Measurements from ENCODE around the gene EPGN.

Gene EPGN

DNA sequence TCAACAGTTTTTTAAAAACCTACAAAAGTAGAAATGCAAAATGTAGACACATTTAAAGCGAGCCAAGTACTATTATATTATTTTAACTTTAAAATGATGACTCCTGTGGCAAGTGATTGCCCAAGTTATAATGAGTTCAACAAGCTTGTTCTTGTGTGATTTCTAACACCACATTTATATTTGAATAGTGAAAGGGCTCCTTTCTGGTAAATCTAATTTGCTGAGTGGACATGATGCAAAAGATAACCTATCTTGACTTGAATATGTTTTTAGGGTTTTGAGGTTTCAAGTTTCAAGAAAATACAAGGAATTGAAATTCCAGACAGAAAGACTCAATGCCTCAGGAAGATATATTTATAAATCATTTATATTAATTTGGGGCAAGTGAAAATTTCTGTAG is 1.1 kb upstream of the EPGN start:
- DNase-seq (ENCODE audit: low read depth in 2 of 3, low spot score in 1 of 3) = no peak

DNA sequence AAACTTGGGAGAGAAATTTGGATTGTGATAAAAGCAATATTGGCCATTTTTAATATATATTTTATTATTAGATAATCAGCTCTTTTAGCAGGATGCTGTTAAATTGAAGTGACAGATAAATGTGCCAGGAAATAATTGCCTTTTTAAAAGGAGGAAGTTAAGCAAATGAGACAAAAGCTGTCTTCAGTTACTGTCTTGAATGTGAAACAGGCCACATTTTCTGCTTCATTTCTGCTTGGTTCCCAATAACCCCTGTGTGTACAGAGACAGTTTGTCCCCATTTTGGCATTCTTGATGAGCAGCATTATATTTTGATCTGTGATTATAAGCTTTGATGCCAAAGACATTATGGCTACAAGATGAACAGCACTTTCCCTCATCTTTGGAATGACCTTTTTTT is 953 bp downstream of the EPGN start:
- DNase-seq (ENCODE audit: low read depth in 2 of 3, low spot score in 1 of 3) = no peak

DNA sequence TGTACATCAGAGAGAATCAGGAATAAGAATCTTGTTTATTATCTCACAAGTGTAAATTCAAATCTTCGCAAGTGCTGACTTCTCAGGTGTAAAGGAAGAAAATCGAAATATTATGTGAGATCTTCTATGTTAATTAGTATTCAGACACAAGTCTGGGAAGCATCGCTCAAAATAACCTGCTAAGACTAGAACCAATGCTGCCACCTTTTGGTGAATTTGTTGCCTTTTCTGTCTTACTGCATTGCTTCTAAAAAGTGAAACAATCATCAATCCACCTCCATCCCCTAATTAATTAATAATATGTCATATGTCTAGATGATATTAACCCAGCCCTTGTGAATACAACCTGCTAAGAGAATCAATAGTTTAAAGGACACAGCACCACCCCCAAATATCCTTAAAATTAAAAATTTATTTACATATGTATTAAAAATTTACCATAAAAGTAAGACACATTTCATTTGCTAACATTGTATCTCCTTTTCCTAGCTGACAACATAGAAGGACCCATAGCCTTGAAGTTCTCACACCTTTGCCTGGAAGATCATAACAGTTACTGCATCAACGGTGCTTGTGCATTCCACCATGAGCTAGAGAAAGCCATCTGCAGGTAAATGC is 3.5 kb downstream of the EPGN start:
- DNase-seq (ENCODE audit: low read depth in 2 of 3, low spot score in 1 of 3) = peak in 1 of 3 donors; percentile 34

DNA sequence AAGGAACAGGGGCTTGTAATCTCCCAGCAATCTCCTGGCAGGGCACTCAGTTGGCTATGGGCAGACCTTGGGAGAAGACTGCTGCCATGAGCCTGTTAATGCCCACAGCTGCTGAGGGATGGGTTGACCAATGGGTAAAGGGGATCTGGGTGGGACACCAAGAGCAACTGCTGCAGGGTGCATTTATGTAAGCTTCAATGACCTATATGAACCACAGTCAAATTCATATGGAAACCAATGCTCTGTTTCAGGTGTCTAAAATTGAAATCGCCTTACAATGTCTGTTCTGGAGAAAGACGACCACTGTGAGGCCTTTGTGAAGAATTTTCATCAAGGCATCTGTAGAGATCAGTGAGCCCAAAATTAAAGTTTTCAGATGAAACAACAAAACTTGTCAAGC is 6.1 kb downstream of the EPGN start:
- DNase-seq (ENCODE audit: low read depth in 2 of 3, low spot score in 1 of 3) = no peak

DNA sequence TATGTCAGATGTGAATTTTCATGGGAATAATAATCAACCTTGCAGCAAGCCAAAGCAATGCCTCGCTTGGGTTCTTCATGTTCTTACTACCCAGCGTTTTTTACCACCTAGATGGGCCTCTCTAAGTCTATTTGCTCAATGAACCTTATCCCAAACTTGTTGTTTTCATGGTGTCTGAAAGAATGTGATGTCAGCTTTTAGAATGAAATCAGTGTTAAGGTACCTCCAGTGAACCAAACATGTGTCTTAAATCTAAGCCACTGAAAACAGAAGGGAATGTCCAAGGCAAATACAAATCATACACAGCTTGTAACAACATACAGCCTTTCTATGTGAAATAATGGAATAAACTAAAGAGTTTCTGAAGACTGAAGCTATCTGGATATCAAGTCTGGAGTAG is 6.7 kb downstream of the EPGN start:
- no peak for DNase-seq (ENCODE audit: low read depth in 2 of 3, low spot score in 1 of 3)

DNA sequence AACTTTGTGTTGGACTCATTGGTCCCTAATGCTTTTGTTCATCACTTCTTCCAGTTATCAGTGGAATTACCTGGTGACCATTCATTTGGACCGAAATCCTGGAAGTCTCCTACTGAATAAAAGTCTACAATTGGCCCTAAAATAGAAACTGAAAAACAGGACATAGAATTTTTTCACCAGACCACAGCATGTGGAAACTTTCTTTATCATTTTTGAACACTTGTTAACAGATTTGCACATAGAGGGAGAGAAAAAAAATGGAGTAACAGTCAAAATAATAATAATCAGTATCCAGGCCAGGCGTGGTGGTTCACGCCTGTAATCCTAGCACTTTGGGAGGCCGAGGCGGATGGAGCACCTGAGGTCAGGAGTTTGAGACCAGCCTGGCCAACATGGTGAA is 7.1 kb downstream of the EPGN start:
- no peak for DNase-seq (ENCODE audit: low read depth in 2 of 3, low spot score in 1 of 3)

DNA sequence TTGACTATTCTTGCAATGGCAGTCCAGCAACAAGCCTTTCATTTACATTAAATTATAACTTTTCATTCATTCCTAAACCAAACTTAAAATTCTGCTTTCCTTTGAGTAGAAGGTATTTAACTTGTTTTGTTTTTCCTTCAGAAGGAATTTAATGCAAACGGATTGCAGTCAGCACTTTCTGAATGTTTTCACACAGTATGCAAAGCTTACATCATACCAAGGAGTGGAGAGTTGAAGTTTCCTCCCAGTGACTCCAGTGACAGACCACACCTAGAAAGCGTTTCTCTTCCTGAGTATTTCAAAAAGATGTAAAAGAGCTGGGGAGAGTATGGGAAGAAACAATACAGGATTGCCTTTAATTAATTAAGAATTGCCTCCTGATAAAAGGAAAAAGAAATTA is 8.1 kb downstream of the EPGN start:
- no peak for DNase-seq (ENCODE audit: low read depth in 2 of 3, low spot score in 1 of 3)

DNA sequence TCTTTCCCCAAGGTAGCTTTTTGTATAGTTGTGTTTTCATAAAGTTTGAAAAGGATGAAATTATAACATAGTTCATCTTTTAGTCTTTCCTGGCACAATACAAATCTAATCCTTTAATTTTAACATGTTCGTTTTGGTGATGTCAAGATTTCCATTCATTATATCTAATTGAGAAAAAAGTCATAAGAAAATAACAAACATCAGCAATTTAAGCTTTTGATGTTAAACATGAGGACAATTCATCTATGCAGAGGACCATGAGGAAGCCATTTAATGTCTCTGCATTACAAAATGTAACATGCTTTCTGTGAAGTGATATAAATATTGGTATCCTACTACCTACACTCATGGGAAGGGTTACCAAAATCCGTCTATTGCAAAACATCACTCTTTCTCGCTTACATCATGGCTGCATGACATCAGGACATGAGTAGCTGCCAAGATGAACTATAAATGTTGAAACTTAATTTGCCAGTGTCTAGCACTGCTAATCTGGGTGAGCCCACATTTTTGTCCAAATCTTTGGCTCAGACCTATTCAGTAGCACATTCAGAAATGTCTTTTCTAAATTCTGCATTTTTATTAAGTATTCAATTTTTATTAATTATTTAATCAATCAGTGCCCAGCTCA is 9.5 kb downstream of the EPGN start:
- DNase-seq (ENCODE audit: low read depth in 2 of 3, low spot score in 1 of 3) = no peak

DNA sequence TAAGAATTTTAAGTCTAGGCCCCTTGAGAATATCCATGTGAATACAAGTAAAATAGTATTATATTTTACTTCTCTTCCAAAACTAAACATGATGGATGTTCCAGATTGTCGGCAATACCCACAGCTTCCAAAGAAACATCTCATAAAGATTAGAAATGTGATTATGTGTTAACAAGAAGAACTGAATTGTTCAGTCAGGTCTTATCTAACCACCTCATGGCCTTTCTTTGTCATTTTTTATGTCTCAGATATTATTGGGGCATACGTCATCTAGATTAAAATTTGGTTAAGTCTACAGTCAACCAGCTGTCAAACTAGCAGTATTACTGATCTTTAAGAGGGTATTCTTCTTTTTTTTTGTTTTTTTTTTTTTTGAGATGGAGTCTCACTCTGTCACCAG is 10.0 kb downstream of the EPGN start:
- no peak for DNase-seq (ENCODE audit: low read depth in 2 of 3, low spot score in 1 of 3)

DNA sequence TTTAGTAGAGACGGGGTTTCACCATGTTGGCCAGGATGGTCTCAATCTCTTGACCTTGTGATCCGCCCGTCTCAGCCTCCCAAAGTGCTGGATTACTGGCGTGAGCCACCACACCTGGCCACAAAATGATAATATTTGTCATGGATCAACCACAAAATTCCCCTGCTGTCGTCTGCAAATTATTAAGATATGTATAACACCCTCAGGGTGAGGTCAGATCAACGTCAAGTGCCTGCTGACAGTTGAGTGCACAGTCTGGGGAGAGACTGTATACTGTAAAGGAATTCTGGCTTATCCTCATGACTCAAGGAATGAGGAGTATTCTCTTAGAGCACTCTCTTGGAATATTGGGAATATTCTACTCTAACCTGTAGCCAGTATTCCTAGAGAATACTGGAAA is 11.2 kb downstream of the EPGN start:
- DNase-seq (ENCODE audit: low read depth in 2 of 3, low spot score in 1 of 3) = no peak

DNA sequence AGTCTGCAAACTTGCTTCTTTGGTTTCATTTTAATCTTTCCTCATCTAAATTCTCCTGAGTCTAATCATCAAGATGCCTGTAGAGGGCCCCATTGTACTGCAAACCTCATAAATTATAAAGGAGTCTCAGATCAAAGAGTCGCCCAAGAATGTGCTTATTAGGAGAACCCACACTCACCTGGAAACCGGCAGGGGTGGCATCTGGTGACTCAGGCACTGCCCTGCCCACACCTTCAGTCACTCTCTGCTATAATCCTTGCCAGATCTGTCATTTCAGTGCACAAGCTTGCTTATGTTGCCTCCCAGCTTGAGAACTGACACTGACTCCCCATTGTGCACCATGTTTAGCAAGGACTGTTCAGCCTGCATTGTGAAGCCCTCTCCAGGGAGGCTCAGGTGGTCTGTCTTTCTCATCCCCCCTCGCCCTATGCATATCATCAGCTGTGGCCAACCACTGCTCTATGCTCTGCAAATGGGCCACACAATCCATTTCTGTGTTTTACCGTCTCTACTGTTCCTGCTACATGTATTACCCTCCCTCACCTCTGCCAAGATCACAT is 12.4 kb downstream of the EPGN start:
- peak in 2 of 3 donors; percentile 15 to 30 for DNase-seq (ENCODE audit: low read depth in 2 of 3, low spot score in 1 of 3)

DNA sequence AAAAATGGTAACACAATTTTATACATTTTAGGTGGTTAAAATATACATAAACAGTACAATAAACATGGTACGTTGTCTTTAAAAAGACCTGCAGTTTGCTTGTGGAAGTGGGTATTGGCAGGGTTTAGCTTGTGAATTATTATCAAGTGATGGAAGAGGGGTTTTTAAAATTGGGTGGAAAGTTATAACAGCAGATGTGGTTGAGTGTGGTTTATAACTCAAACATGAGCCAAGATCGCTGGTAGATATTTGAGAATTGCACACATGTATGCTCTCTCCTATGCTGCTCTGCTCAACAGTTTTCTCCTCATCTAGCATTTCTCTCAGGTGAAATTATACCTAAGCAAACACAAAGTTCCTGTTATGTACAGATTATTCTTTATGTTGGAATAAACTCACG is 14.0 kb downstream of the EPGN start:
- DNase-seq (ENCODE audit: low read depth in 2 of 3, low spot score in 1 of 3) = no peak

DNA sequence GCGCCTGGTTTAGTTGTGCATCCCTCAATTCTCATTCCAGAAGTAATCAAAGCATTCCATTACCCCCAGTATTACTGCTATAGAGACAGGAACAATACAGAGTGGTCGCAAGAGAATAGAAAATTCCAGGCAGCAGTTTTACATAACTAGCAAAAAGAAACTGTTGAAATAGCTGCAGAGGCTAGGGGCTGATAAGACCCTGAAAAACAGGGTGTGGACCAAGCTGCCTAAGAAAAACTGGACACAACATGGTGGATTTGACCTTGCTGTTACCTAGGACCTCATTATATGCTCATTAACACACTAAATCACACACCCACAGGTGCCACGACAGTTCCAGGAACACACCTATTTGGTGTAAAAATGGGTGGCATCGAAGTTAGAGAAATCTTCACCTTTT is 15.4 kb downstream of the EPGN start:
- DNase-seq (ENCODE audit: low read depth in 2 of 3, low spot score in 1 of 3) = no peak

DNA sequence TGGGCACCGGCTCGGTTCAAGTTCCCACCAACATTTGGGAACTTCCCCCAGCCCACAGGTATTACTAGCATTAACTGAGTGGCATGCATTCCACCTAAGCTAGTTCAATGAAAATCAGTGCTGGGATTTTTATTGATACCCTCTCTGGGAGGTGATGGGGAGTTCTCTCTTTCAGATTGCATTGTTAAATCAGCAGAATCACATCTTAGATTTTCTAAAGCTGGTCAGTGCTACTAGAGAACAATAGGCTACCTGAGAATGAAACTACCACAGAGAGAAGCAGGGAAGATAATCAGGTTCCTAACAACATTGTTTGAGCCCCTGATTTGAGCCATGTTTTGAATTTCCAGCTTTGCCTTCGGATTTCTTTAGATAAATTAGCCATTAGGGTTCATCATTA is 16.0 kb downstream of the EPGN start:
- no peak for DNase-seq (ENCODE audit: low read depth in 2 of 3, low spot score in 1 of 3)

DNA sequence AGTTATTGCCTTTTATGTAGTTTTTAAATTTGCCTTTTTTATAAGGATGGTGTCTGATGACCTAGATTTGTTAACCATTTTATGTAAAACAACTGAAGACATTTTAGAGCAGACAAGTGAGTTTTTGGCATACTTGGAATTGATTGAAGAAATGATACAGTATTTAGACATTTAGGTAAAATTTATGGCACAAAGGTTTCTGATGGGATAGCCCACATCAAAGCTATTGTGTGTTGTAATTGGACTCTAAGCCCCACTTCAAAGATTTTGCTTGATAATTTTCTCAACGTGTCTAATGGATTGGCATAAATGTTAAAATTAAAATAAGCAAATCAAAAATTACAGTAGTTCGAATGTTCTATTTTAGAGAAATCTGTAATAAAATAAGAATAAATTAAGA is 17.6 kb downstream of the EPGN start:
- no peak for DNase-seq (ENCODE audit: low read depth in 2 of 3, low spot score in 1 of 3)

DNA sequence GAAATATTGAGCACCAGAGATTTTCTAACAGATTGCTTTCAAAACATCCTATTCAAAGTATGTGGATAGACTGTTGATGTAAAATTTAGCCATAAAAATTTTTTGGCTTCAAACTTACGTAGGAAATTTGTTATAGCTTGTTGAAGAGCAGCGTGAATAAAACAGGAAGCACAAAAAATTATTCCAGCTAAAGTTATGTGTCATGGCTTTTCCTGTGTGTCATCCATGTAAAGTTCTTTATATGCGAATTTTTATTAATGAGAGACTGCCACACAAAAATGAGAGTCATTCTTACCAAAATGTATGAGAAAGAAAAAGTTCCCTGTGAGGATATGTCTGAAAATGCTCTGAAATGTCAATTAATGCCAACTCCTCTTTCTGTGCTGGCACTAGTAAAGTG is 19.5 kb downstream of the EPGN start:
- no peak for DNase-seq (ENCODE audit: low read depth in 2 of 3, low spot score in 1 of 3)

DNA sequence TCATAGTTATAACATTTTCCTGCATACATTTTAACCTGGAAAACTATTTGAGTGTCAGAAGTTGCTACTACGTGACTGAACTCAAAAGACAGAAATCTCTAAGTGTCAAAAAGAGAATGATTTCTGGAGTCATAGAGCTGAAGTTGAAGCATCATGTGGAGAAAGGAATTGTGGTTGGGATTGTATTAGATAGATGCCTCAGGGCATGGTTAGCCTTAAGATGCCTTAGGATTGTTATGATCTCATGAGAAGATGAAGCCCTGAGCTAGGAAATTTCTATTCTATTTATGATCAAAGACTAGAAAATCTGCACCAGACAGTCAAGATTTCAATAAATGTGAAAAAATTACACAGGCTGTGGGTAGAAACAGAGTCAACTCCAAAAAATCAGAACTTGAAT is 20.2 kb downstream of the EPGN start:
- DNase-seq (ENCODE audit: low read depth in 2 of 3, low spot score in 1 of 3) = no peak

DNA sequence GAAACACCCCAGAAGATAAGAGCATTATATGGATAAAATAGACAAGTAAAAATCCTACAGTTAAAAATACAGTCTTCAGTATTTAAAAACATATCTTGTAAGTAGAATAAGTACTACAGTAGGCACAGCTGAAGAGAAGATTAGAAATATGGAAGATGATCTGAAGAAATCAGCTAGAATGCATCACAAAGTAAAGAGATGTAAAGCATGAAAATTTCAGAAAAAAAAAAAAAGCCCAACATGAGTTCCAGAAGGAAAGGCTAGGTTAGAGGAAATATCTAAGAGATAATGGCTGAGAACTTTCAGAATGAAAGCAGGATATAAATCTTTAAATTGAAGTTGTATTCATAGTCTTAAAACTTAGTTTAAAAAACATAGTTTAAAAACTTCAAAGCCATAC is 21.0 kb downstream of the EPGN start:
- DNase-seq (ENCODE audit: low read depth in 2 of 3, low spot score in 1 of 3) = no peak

DNA sequence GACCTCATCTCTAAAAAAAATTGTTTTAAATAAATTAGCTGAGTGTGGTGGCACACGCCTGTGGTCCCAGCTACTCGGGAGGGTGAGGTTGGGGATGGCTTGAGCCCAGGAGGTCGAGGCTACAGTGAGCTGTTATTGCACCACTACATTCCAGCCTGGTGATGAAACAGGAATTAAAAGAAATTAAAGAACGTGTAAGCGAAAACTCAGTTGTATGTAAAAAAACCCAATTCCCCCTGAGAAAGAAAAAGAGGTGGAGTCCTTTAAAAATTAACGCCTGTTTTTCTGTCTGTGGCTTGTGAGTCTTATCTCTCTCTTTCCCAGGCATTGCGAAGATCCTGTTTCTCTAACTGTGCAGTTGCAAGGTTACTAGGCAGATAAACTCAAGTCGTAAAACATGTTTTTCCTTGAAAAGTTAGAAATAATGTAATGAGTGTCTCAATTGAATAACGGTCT is 22.1 kb downstream of the EPGN start:
- no peak for DNase-seq (ENCODE audit: low read depth in 2 of 3, low spot score in 1 of 3)

DNA sequence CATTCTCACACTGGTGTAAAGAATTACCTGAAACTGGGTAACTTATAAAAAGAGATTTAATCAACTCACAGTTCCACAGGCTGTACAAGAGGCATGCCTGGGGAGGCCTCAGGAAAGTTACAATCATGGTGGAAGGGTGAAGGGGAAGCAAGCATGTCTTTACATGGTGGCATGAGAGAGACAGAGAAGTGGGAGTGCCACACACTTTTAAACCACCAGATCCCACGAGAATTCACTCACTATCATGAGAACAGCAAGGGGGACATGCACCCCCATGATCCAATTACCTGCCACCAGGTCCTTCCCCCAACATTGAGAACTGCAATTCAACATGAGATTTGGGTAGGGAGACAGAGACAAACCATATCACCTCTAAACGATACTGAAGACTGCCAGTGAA is 23.0 kb downstream of the EPGN start:
- no peak for DNase-seq (ENCODE audit: low read depth in 2 of 3, low spot score in 1 of 3)

DNA sequence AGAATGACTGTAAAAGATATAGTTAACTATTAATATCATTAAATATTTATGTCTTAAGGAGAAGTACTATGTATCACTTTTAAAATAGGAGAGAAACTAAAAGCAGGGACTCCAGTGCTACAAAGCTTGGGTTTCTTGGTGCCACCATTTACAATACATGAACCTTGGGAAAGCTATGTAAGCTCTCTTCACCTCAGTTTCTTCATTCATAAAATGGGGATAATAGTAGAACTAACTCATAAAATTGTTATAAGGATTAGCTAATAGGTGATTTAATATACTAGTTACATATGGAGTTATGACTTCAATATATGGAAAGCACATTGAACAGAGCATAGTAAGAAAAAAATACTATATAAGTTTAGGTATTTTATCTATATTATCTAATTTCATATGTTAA is 23.7 kb downstream of the EPGN start:
- DNase-seq (ENCODE audit: low read depth in 2 of 3, low spot score in 1 of 3) = no peak

DNA sequence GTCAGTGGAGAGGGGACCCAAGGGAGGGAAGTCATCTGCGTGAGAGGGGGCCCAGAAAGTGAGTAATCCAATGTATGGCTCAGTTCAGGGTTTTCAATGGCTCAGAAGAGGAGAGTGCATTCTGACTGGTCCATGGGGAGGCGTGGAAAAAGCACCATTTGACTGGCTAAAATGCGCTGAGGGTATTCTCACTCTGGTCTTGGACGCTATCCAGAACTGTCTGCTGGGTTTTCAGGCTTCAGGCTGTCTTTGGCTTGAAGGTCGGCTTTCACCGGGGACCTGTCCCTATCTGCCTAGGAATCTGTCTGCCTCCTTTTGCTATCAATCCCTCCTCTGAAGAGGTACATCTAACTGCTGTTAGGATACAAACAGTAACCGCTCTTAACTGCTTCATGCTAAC is 26.4 kb downstream of the EPGN start:
- no peak for DNase-seq (ENCODE audit: low read depth in 2 of 3, low spot score in 1 of 3)

Measured in stimulated activated CD4-positive, alpha-beta T cell treated with anti-CD3 and anti-CD28 coated beads, Interleukin-12 subunit alpha, Interleukin-12 subunit beta, amount 100 ng/mL, for 48 hours (primary cell).